Colonic mucosa (tissue), 4 donors: Measurements from ENCODE around the gene DCAF6. TPM values are rescaled to one million over a fixed set of nuclear protein-coding genes. Genes with fewer than 3 reads are reported as not detected.

Experiments
- DNase-seq: peaks from one replicate; pipeline ENCODE4 v3.0.0-alpha.2; 2020
- H3K27ac ChIP-seq: fragments of 200-600 bp; one replicate; pipeline ENCODE4 v1.8.0; 2021
- H3K27me3 ChIP-seq: fragments of 200-600 bp; one replicate; pipeline ENCODE4 v1.8.0; 2021
- H3K36me3 ChIP-seq: fragments of 200-600 bp; one replicate; pipeline ENCODE4 v1.8.0; 2021
- H3K4me1 ChIP-seq: fragments of 200-600 bp; one replicate; pipeline ENCODE4 v1.8.0; 2021; ENCODE audit warnings: mild to moderate bottlenecking
- H3K4me3 ChIP-seq: fragments of 200-600 bp; one replicate; pipeline ENCODE4 v1.8.0; 2021
- H3K9ac ChIP-seq, 2 donors: one replicate each; pipeline ENCODE4 v1.7.0; 2013; ENCODE audit warnings: control low read depth in 2 of 2, low read depth in 2 of 2, low read length in 2 of 2
- H3K9me3 ChIP-seq: fragments of 200-600 bp; one replicate; pipeline ENCODE4 v1.8.0; 2021
- CTCF ChIP-seq: fragments of 200-600 bp; IDR thresholded peaks from one replicate; pipeline ENCODE4 v1.8.0; 2022; ENCODE audit warnings: antibody characterized with exemption, mild to moderate bottlenecking
- intact Hi-C: fragments of 100-400 bp; cut with DNase I; formaldehyde crosslinking; loops from one replicate; pipeline ENCODE4 v1.14.1; 2022
- total RNA-seq, 2 donors: library from RNA; stranded (reverse); fragmentation: NEBNext Ultra II Directional in 1 of 2; extraction: Animal tissue kit (Norgen Biotek cat#: 25700) in 1 of 2; gene quantifications; one replicate each; pipeline ENCODE4 v1.2.1, GENCODE V29; 2021
- donor health status: healthy.
- donor health status: DM: no; HTN: no; CAD: no.
- donor health status: DM: no; HTN: no; CAD: no.

DCAF6 gene
- total RNA-seq, 2 donors from 2014 or later, result 47.2 to 67.0 TPM

- Histone ChIP-seq H3K27me3 (no peaks in the 10 kb centered on the region), H3K9ac (no peak overlapping the region), H3K4me1 (no peaks in the 10 kb centered on the region), H3K36me3 (no peaks in the 10 kb centered on the region), H3K4me3 (no peak overlapping the region), H3K9me3 (no peaks in the 10 kb centered on the region), H3K27ac (peak overlapping the region; percentile 20)
- no peak for DNase-seq
- intact Hi-C loops, result no loop called here
- no peak for TF ChIP-seq CTCF
These were observed 19.5 kb upstream of the DCAF6 start for GRCh38 chr1:167916766-167917511.

DNA sequence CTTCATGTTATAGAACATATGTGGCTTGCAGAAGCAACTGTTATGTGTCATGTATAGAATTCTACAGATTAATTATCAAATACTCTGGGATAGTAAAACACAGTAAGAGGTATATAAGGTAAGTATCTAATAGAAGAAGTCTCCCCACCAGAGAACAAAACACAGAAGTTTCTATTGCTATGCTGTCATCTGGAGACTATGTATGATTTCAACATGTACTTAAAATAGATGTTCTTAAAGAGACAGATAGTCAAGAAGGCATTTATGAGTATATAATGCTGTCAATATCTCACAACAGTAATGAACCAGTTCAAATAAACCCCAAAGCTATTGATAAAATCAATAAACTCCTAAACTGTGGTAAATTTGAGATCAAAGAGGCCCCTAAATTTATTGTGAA, 14.5 kb upstream of the DCAF6 start:
- no peaks in the 10 kb centered on the region for H3K27me3 ChIP-seq
- no peak overlapping the region for H3K4me3 ChIP-seq
- H3K4me1 ChIP-seq, result no peaks in the 10 kb centered on the region
- intact Hi-C loops, result no loop called here
- TF ChIP-seq CTCF, result no peak
- H3K9ac ChIP-seq, result no peak overlapping the region
- no peaks in the 10 kb centered on the region for H3K9me3 ChIP-seq
- no peak for DNase-seq
- no peak overlapping the region for H3K27ac ChIP-seq
- no peaks in the 10 kb centered on the region for H3K36me3 ChIP-seq

DNA sequence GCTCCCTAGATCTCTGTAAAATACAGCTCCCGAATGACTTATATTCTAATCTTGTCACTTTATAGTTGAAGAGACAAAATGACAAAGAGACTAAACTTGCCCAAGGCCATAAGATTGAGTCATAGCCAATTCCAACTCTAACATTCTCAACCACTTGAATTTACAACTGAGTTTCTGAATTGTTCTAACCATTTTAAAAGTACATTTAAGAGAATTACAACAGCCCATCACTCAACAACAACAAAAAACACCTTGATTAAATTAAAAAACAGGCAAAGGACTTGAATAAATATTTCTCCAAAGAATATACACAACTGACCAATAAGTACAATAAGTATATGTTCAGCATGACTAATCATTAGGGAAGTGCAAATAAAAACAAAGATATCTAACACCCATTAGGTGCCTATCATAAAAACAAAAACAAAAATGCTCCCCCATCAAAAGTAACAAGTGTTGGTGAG, 13.8 kb upstream of the DCAF6 start:
- intact Hi-C loops, result no loop called here

GRCh38 chr1:167923324-167924056, 13.0 kb upstream of the DCAF6 start:
- Histone ChIP-seq H3K27me3 (no peaks in the 10 kb centered on the region), H3K36me3 (no peaks in the 10 kb centered on the region), H3K27ac (no peak overlapping the region), H3K4me1 (no peaks in the 10 kb centered on the region), H3K9me3 (no peaks in the 10 kb centered on the region), H3K4me3 (no peak overlapping the region), H3K9ac (no peak overlapping the region)
- TF ChIP-seq CTCF, result no peak
- intact Hi-C loops, result no loop called here
- DNase-seq, result no peak

More for the DNA sequence above, 13.8 kb upstream of the DCAF6 start:
- Histone ChIP-seq H3K9ac (no peak overlapping the region), H3K27me3 (no peaks in the 10 kb centered on the region), H3K27ac (no peak overlapping the region), H3K36me3 (no peaks in the 10 kb centered on the region), H3K9me3 (no peaks in the 10 kb centered on the region), H3K4me1 (no peaks in the 10 kb centered on the region), H3K4me3 (no peak overlapping the region)
- no peak for DNase-seq
- no peak for TF ChIP-seq CTCF

GRCh38 chr1:167924102-167924501, 12.4 kb upstream of the DCAF6 start:
- no peak overlapping the region for H3K27ac ChIP-seq
- H3K9me3 ChIP-seq, result no peaks in the 10 kb centered on the region
- H3K4me1 ChIP-seq, result no peaks in the 10 kb centered on the region
- no peak for DNase-seq
- H3K36me3 ChIP-seq, result no peaks in the 10 kb centered on the region
- TF ChIP-seq CTCF, result no peak
- no peaks in the 10 kb centered on the region for H3K27me3 ChIP-seq
- H3K4me3 ChIP-seq, result no peak overlapping the region
- intact Hi-C loops, result no loop called here
- H3K9ac ChIP-seq, result no peak overlapping the region
